WI38 (cell line): ENCODE results near the gene TMEM214.

ENCODE experiments used
- H3K4me3 ChIP-seq: 2 replicates; pipeline ENCODE4 v1.5.1; 2011; ENCODE audit warnings: low read depth, mild to moderate bottlenecking, control low read depth, low read length
- TF ChIP-seq, protein P1 (sequence below): IDR thresholded peaks from 2 replicates; pipeline ENCODE4 v1.5.1; 2012; ENCODE audit warnings: low read depth, mild to moderate bottlenecking, control low read depth, low read length

The TMEM214 gene

DNA sequence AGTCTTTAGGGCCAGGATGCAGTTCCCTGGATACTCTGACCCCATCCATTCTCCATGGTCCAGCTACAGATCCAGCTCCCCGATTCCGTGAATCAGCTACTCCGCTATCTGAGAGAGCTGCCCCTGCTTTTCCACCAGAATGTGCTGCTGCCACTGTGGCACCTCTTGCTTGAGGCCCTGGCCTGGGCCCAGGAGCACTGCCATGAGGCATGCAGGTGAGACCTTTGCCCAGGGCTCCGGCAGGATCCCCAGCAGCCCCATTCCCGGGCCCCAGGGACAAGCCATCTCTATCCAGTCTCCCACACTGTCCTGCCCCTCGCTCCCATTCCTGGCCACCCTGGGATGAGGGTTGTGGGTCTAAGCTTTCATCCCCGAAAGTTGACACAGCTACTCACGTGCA is 7.5 kb downstream of the TMEM214 start:
- TF ChIP-seq, protein P1, sequence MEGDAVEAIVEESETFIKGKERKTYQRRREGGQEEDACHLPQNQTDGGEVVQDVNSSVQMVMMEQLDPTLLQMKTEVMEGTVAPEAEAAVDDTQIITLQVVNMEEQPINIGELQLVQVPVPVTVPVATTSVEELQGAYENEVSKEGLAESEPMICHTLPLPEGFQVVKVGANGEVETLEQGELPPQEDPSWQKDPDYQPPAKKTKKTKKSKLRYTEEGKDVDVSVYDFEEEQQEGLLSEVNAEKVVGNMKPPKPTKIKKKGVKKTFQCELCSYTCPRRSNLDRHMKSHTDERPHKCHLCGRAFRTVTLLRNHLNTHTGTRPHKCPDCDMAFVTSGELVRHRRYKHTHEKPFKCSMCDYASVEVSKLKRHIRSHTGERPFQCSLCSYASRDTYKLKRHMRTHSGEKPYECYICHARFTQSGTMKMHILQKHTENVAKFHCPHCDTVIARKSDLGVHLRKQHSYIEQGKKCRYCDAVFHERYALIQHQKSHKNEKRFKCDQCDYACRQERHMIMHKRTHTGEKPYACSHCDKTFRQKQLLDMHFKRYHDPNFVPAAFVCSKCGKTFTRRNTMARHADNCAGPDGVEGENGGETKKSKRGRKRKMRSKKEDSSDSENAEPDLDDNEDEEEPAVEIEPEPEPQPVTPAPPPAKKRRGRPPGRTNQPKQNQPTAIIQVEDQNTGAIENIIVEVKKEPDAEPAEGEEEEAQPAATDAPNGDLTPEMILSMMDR: no peak
- H3K4me3 ChIP-seq: no peak overlapping the region

DNA sequence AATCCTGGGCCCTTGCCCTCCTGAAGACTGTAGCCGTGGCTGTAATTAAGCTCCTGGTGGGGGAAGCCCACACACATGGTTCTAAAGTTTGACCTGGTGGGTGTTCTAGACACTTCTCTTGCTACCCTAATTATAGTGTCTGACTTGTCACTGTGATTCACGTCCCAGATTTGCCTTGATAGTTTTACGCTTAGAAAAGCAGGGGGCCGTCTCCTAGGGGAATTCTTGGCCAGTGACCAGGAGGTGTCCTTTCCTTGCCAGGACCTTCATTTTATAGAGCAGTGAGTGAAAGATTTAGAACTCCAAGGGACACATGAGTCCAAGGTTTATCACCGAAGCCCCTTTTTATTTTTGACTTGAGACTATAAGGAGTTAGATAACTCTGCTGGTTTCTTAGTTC is 9.0 kb downstream of the TMEM214 start:
- H3K4me3 ChIP-seq: no peak overlapping the region
- TF ChIP-seq, protein P1: no peak

DNA sequence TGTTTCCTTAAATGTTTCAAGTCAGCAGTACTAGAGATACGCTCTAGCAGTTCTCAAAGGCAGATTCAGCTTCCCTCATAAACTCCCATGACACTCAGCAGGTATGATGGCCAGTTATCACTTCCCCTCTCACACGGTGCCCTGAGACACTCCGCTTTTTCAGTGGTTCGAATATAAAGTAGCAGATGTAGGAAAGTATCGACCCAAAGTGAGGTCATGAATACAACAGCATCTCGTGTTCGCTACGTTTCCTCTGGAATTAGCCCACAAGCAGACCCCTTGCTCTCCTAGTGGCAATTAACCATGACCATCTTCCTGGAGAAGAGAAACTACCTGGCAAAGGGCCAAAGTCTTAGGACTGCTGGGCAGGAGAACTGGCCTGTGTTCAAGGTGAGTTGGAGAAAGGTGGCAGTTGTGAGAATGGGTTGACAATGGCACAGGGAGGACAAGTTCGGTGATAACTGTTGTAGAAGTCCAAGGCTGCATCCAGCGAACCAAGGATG is 9.4 kb downstream of the TMEM214 start:
- TF ChIP-seq, protein P1: no peak
- H3K4me3 ChIP-seq: no peak overlapping the region

DNA sequence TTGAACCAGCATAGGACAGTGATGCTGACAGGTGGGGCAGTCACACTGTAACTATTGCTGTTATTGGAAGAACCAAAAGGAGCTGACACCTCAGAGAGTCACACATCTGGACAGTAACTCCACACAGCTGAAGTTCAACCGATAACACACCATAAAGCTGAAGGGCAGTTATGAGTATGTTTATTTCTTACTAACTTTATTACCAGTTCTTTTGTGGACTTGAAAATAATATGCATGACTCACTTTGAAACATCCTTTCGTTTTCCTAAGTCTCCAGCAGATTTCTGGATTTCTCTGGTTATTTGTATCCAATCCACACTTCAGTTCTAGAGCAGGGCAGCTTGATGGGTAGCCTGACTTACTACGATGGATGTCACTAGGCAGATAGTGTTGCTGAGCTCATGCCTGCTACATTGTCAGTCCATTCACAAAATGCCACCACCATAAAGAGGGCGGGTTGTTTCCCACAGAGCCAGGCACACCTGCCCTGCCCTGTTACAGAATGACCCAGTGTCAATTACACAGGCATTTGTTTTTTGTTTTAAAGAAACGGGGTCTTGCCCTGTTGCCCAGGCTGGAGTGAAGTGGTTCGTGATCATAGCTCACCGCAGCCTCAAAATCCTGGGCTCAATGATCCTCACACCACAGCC is 10.3 kb downstream of the TMEM214 start:
- TF ChIP-seq, protein P1: no peak
- H3K4me3 ChIP-seq: no peak overlapping the region

DNA sequence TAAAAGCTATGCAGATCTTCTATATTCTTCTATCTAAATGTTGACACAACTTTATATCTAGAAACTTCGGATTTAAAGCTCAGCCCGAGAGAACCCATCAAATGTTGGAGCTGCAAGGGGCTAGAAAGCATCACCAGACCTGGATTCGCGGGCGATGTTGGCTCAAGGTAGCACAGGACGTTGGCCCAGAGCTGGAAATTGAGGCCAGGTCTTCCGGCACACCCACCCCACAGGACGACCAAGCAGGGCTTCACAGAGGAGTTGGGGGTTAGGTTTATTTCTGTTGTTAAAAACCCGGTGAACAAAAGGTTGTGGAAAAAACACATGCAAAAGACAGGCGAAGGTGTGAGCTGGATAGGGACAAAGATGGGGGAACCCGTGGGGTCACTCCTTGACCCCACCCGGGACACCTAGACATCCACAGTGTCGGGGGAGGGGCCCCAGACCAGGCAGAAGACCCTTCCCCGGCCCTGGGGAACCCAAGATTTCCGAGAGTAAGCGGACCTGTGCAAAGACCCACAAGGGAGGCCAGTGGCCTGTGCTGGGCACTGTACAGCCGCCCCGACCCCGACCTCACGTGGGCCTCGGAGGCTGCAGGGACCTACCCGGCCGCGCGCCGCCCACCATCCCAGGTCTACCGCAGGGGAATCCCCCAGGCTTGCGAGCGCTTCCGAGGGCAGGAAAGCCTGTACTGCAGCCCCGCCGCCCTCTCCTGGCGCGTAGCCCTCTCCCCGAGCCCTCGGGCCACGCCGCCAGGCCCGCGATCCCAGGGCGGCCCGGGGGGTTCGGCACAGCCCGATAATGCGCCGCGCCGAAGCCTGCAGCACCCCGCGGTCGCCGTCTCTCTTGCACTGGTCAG is 16.9 kb downstream of the TMEM214 start:
- TF ChIP-seq, protein P1: no peak
- peak overlapping the region; percentile 69 for H3K4me3 ChIP-seq

DNA sequence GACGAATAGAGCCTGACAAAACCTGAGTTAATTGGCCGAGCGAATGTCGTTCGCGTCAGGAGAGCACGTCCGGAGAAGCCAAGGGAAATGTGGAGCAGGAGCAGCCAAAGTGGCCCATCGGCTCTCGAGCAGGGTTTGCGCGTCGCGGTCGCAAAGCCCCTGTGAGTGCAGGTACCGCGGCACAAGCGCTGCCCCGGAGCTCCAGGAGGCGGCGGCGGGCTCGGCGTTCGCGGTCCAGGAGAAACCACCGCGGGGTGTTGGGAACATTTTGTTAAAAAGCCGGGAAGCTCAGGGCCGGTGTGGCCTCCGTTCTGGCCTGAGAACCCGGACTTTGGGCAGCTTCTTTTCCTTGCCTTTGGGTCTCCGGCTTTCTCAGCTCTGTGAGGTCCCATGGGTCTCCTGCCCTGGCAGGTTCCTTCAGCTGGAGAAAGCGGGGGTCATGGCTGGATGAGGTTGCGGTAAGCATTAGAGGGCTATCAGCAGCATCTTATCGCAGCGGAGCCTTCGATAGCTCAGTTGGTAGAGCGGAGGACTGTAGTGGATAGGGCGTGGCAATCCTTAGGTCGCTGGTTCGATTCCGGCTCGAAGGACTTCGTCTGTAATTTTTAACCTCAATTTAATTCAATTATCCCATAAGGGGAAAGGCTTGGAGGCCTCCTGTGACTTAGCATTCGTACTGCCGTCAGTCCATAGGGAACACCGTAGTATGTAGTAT is 17.7 kb downstream of the TMEM214 start:
- TF ChIP-seq, protein P1: peak; percentile 33
- peak overlapping the region; percentile 86 for H3K4me3 ChIP-seq
